ENCODE measurements around the gene TLE4. TPM values are rescaled to one million over a fixed set of nuclear protein-coding genes. Genes with fewer than 3 reads are reported as not detected.
"Not testable (repeated sequence)": the region's sequence is repeated elsewhere in the genome, so short reads cannot be mapped to it uniquely, and the experiment has no call there.

Gene TLE4
- total RNA-seq, 1 experiment from 2014 or later = 16.1 TPM

GRCh38 chr9:79603222-79603920, 31.6 kb downstream of the TLE4 start:
- no peak for DNase-seq (ENCODE audit: low spot score)

DNA sequence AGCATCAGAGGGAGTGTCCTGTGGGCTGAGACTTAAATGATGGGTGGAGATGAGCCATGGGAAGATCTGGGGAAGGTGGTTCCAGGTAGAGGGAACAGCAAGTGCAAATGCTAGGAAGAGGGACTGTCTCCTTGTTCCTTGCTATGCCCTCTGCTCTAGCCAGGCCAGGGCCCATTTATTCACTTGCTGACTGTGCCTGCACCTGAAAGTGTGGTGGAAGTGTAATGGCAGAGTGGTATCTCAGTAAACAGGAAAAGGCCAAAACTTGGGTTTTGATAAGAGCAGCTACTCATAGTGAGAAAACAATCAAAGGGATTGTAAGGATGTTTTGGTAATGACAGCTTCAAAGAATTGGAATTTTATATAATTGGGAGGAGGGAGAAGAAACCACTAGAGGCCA, 32.4 kb downstream of the TLE4 start:
- no peak for DNase-seq (ENCODE audit: low spot score)

- no peak for DNase-seq (ENCODE audit: low spot score)
These were observed 33.3 kb downstream of the TLE4 start for GRCh38 chr9:79604921-79605562.

- DNase-seq (ENCODE audit: low spot score) = not testable (repeated sequence)
These were observed 34.8 kb downstream of the TLE4 start for GRCh38 chr9:79606529-79606928.

GRCh38 chr9:79609468-79610018, 37.8 kb downstream of the TLE4 start:
- no peak for DNase-seq (ENCODE audit: low spot score)

GRCh38 chr9:79610019-79610631, 38.4 kb downstream of the TLE4 start:
- DNase-seq (ENCODE audit: low spot score) = no peak

GRCh38 chr9:79610791-79611614, 39.2 kb downstream of the TLE4 start:
- no peak for DNase-seq (ENCODE audit: low spot score)

DNA sequence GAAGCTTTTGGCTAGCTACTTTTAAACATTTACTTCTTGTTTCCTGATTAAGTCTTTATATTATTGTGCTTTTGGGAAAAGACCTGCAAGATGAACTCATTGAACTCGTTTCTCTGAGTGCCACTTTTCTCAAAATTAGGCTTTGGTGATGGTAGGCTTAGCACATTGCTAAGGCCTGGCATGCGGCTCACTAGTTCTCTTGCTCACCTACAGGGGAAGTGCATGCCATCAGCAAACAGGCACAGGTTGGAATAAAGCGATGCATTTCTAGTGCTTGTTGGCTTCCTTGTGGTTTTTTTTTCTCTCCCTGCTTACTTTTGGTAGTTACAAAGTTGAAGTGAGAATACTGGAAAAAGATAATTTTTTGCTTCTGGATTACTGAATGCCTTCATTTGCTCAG, 41.4 kb downstream of the TLE4 start:
- no peak for DNase-seq (ENCODE audit: low spot score)

GRCh38 chr9:79615038-79615437, 43.3 kb downstream of the TLE4 start:
- DNase-seq (ENCODE audit: low spot score) = no peak

DNA sequence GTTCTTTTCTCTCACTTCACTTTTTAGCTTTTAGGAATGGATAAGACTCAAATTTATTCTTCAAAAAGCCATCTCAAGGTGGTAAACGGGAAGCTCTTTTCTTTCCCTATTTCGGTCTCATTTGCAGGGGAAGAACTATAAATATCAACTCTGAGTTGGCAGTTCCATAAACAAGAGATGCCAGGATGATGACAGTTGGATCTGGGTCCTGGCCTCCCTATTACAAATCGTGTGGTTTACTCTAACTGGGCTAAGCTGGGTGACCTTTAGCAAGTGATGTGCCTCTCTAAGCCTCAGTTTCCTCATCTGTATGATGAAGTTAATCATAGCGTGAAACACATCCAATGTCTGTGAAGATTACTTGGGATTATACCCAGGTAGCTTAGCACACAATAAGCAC, 44.2 kb downstream of the TLE4 start:
- DNase-seq (ENCODE audit: low spot score) = no peak

- no peak for DNase-seq (ENCODE audit: low spot score)
These were observed 45.2 kb downstream of the TLE4 start for GRCh38 chr9:79616971-79617370.

DNA sequence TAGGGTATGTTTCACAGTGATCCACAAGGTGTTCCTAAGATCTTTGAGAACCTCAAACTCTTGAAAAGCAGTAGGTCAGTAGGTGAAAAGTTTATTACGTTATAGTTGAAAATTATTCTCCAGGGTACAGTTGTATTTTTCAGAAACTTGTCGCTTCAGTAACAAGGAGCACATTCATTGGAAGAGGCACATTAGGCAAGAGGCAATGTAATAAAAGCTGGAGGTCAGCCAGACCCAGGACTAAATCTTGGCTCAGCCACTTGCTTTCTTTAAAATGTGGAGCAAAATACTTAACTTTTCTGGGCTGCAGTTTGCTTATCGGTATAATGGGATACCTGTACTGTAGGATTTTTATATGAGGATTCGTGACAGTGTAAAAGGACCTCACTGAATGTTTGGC, 45.6 kb downstream of the TLE4 start:
- DNase-seq (ENCODE audit: low spot score) = no peak

- DNase-seq (ENCODE audit: low spot score) = no peak
These were observed 48.2 kb downstream of the TLE4 start for GRCh38 chr9:79619930-79620329.

GRCh38 chr9:79621916-79622575, 50.3 kb downstream of the TLE4 start:
- no peak for DNase-seq (ENCODE audit: low spot score)

DNA sequence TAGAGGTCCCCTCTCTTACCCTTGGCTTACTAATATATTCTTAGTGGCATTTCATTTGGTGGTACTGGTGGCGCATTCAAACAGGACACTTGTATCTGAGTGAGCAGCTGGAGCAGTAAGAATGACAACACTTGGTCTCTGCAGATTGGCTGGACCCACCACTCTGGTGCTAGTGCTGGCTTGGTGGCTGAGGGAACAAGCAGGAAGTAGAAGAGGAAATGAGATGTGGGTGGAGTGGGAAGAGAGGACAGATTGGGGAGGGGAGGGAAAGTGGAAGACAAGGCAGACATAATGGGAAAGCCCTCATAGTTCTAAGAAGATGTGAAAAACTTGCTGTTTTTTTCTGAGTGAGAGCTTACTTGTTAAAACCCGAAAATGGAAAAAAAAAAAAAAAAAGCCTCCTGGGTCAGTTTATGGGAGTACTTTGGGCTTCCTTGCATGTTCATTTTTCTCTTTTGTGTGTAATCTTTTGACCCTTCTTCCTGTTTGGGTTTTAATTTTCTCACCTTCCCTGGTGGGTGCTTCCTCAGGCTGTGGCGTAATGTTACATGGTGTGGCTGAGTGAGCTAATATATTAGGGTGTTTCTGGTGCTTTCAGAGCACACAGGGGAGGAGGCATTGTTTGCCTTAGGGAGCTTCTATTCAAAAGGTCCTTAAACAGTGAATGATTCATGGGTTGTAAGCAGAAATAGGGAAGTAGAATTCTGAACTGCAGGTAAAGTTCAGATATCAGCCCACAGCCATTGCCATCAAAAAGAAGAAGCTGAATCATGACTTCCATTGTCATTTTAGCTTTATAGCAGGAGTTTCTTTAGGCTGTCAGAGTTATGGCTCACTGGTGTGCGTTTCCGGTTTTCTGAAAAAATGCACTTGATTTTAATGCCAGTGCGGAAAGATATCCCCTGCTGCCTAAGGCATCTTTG, 52.3 kb downstream of the TLE4 start:
- DNase-seq (ENCODE audit: low spot score) = peak; percentile 79

DNA sequence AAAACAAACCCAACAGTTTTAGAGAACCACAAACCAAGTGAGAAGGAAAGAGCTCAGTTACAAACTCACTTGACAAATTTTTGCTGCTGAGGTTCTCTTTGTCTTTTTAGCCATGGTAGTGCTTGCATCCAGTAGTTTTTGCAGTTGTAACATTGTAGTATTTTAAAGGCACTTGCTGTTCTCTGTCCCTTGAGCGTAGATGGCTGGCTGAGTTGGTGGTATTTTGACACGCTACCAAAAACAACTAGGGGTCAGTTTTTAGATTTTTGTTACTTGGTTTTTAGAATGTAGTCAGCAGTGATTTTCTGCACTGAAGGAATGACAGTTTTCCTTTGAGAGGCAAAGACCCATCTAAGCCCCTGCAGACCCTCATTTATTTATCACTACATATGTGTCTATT, 58.0 kb downstream of the TLE4 start:
- no peak for DNase-seq (ENCODE audit: low spot score)

GRCh38 chr9:79630521-79631403, 59.0 kb downstream of the TLE4 start:
- no peak for DNase-seq (ENCODE audit: low spot score)

DNA sequence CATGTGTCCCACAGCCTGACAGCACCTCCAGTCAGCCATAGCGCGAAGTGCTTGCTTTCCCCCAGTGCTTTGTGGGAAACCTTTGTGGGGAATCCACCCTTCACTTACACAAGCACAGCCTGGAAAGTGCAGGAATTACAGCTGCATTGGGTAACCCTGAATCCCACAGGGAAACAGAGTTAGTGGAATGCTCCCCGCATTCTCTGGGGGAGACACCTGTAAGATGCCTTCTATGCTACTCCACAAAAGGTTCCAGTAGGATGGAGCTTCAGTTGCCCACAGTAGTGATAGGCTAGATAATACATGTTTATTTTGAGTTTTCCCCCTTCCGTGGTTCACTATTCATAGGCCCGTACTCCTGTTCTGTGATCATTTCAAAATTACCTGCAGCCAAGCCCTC, 60.3 kb downstream of the TLE4 start:
- DNase-seq (ENCODE audit: low spot score) = no peak

GRCh38 chr9:79632705-79633104, 60.9 kb downstream of the TLE4 start:
- no peak for DNase-seq (ENCODE audit: low spot score)
